HPDE6-E6E7 (cell line): Measurements from ENCODE around the gene CRB2.

Experiments
- DNase-seq: peaks from one replicate; pipeline ENCODE4 v3.0.0; 2011; ENCODE audit warnings: missing footprints; ENCODE audit errors: extremely low spot score

Gene CRB2

GRCh38 chr9:123347289-123348060 is 8.5 kb upstream of the CRB2 start:
- no peak for DNase-seq

- no peak for DNase-seq
Measured at GRCh38 chr9:123348317-123348992, 7.5 kb upstream of the CRB2 start.

- DNase-seq = no peak
Measured at GRCh38 chr9:123349033-123349432, 7.0 kb upstream of the CRB2 start.

GRCh38 chr9:123349691-123350480 is 6.1 kb upstream of the CRB2 start:
- peak; percentile 66 for DNase-seq

GRCh38 chr9:123350590-123351310 is 5.2 kb upstream of the CRB2 start:
- no peak for DNase-seq

GRCh38 chr9:123353041-123353440 is 3.0 kb upstream of the CRB2 start:
- no peak for DNase-seq

- peak; percentile 64 for DNase-seq
Measured at GRCh38 chr9:123353984-123354591, 1.9 kb upstream of the CRB2 start.

GRCh38 chr9:123354806-123355508 is 1.0 kb upstream of the CRB2 start:
- DNase-seq = no peak

GRCh38 chr9:123356851-123357742 is 1.1 kb downstream of the CRB2 start:
- DNase-seq = no peak

GRCh38 chr9:123357743-123358059 is 1.7 kb downstream of the CRB2 start:
- no peak for DNase-seq

GRCh38 chr9:123358181-123358905 is 2.3 kb downstream of the CRB2 start:
- DNase-seq = no peak

- DNase-seq = no peak
Measured at GRCh38 chr9:123359106-123359505, 3.1 kb downstream of the CRB2 start.

- no peak for DNase-seq
Measured at GRCh38 chr9:123359546-123359945, 3.5 kb downstream of the CRB2 start.

GRCh38 chr9:123360161-123361085 is 4.4 kb downstream of the CRB2 start:
- DNase-seq = no peak

GRCh38 chr9:123361086-123361730 is 5.2 kb downstream of the CRB2 start:
- no peak for DNase-seq

- DNase-seq = no peak
Measured at GRCh38 chr9:123361731-123362510, 5.9 kb downstream of the CRB2 start.

- DNase-seq = no peak
Measured at GRCh38 chr9:123362856-123363255, 6.9 kb downstream of the CRB2 start.
